Measurements from ENCODE around the gene GFRA1. TPM values are rescaled to one million over a fixed set of nuclear protein-coding genes. Genes with fewer than 3 reads are reported as not detected.

Gene GFRA1
- total and polyA plus RNA-seq, 5 donors: 2.7 to 8.3 (median 6.8) TPM

DNA sequence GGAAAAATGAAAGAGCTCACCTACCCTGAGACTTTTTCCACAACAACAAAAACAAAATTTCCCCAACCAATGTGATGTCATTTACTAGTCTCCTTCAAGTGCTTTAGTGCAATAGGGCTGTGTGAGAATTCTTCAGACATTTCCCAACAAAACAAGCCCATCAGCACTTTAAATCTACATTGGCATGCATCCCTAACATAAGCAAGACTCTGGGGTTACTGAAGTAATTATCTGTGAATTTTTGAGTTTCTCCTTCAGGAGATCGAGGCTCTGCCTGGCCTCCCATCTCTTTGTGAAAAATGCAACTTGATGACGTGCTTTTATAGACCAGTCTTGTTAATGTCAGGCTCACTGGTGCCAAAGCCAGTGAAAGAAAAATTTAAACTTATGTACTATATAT, 255.6 kb downstream of the GFRA1 start:
- no peak for DNase-seq
- WGBS: 57% methylated on average over 2 of the region's 2 CpGs
- ATAC-seq: no peak
- Histone ChIP-seq H3K4me3 (ENCODE audit: low read length) (no peak overlapping the region), H3K27me3 (ENCODE audit: control insufficient read depth, insufficient read depth) (no peaks in the 10 kb centered on the region), H3K4me1 (ENCODE audit: control insufficient read depth, insufficient read depth, low read length) (no peaks in the 10 kb centered on the region), H3K27ac (ENCODE audit: low read length) (no peak overlapping the region), H3K9me3 (ENCODE audit: control insufficient read depth, low read length) (no peaks in the 10 kb centered on the region)
- intact Hi-C loops (cut with DNase I): no loop called here

DNA sequence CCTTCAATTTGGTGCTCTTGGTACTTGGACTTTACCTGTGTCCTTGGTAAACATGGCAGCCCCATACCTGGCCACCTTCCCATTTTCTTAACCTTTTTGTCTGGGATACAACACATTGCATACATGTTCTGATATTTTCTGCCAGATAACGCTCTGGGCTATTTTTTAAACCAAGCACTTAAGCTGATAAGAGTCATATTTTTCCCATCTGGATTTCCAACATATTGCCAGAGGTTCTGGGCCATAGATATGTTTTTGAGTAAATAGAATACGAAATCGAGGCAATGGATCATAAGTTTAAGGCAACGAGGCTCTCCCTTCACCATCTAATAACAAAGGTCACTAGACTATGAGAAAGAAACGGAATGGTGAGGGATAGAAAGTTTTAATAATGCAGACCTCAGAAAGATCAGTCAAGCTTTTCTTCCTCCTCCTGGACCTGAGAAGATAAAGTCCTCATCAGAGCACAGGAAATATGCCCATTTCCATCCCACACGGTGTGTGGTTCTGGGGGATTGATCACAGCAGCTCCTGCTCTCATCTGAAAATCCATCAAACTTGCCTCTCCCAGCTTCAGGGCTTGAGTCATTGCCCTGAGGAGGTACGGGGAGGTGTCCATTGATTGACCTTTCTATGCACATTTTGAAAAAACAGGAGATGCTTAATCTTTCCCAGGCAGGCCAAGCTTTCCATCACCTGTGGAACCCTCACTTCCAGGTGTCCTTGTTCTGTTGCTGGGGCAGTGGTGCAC, 257.2 kb downstream of the GFRA1 start:
- no peaks in the 10 kb centered on the region for H3K27me3 ChIP-seq (ENCODE audit: control insufficient read depth, insufficient read depth)
- 58% methylated on average over 7 of the region's 7 CpGs for WGBS
- DNase-seq: no peak
- ATAC-seq: no peak
- intact Hi-C loops (cut with DNase I): no loop called here
- H3K9me3 ChIP-seq (ENCODE audit: control insufficient read depth, low read length): no peaks in the 10 kb centered on the region
- H3K4me3 ChIP-seq (ENCODE audit: low read length): no peak overlapping the region
- H3K27ac ChIP-seq (ENCODE audit: low read length): no peak overlapping the region
- H3K4me1 ChIP-seq (ENCODE audit: control insufficient read depth, insufficient read depth, low read length): no peaks in the 10 kb centered on the region

DNA sequence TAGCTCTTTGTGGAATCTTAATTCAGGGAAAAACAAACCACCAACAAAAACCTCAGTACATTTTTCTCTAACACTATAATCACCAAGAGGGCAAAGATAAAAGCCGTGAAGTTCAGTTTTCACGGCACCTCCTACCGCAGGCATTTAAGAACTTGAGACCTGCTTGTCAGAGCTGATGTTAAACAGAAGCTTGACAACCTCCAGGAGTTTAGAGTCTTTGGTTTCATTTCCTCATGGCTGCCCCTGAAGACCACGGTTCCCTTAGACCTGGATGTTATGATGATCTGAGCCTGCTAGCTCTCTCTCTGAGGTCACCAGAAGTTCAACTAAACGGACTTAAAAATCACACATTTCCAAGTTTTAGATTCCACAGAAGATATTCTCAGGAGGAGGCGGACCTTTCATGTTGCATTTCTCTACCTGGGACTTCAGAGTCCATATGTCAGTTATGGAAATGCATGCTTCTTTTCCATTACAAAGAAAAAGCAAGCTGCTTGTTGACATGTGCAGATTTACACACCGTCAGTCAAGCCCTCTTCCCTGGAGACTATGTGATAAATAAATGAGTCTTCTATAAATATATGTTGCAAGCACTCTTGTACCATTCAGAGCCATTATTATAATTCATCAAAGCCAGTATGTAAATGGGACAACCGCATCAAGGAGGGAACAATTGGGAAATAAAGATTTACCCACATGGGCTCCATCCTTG, 258.0 kb downstream of the GFRA1 start:
- DNase-seq: no peak
- Histone ChIP-seq H3K4me3 (ENCODE audit: low read length) (no peak overlapping the region), H3K4me1 (ENCODE audit: control insufficient read depth, insufficient read depth, low read length) (no peaks in the 10 kb centered on the region), H3K27ac (ENCODE audit: low read length) (no peak overlapping the region), H3K27me3 (ENCODE audit: control insufficient read depth, insufficient read depth) (no peaks in the 10 kb centered on the region), H3K9me3 (ENCODE audit: control insufficient read depth, low read length) (no peaks in the 10 kb centered on the region)
- intact Hi-C loops (cut with DNase I): no loop called here
- 30% methylated on average over 8 of the region's 8 CpGs for WGBS
- no peak for ATAC-seq

DNA sequence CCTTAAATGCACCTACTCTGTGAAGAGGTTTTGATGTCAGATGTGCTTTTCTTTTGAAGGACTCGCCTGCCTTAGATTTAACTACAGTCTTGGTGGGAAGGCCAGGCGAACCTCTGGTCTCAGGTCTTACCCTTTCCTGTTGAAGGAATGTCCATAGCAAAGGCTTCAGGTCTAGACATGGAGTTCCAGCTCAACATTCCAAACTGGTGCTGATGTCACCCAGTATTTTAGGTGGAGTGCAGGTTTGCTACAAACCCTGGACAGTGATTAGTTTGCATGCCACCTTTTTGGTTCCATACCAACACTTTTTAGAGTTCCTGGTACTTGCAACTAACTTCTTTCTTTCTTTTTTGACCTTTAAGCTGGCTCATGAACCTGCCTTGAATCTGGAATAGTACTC, 258.7 kb downstream of the GFRA1 start:
- Histone ChIP-seq H3K27ac (ENCODE audit: low read length) (no peak overlapping the region), H3K4me1 (ENCODE audit: control insufficient read depth, insufficient read depth, low read length) (no peaks in the 10 kb centered on the region), H3K9me3 (ENCODE audit: control insufficient read depth, low read length) (no peaks in the 10 kb centered on the region), H3K4me3 (ENCODE audit: low read length) (no peak overlapping the region), H3K27me3 (ENCODE audit: control insufficient read depth, insufficient read depth) (no peaks in the 10 kb centered on the region)
- intact Hi-C loops (cut with DNase I): no loop called here
- WGBS: 85% methylated on average over 2 of the region's 2 CpGs
- ATAC-seq (no peak), DNase-seq (no peak)

DNA sequence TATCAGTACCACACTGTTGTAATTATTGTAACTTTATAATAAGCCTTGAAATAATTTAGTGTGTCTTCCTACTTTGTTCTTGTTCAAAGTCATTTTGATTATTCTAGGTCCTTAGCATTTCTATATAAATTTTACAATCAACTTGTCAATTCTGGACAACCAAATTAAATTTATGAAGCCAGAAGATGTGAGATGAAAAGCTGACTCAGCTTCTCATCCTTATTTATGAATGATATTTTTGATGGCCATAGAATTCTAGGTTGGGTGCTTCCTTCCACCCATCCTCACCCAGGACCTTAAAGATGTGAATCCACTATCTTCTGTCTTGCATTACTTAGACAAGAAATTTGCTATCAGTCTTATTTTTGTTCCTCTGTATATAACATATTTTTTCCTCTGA, 261.1 kb downstream of the GFRA1 start:
- H3K27ac ChIP-seq (ENCODE audit: low read length): no peak overlapping the region
- ATAC-seq (no peak), DNase-seq (no peak)
- intact Hi-C loops (cut with DNase I): no loop called here
- no peaks in the 10 kb centered on the region for H3K9me3 ChIP-seq (ENCODE audit: control insufficient read depth, low read length)
- no peaks in the 10 kb centered on the region for H3K27me3 ChIP-seq (ENCODE audit: control insufficient read depth, insufficient read depth)
- no peaks in the 10 kb centered on the region for H3K4me1 ChIP-seq (ENCODE audit: control insufficient read depth, insufficient read depth, low read length)
- H3K4me3 ChIP-seq (ENCODE audit: low read length): no peak overlapping the region

DNA sequence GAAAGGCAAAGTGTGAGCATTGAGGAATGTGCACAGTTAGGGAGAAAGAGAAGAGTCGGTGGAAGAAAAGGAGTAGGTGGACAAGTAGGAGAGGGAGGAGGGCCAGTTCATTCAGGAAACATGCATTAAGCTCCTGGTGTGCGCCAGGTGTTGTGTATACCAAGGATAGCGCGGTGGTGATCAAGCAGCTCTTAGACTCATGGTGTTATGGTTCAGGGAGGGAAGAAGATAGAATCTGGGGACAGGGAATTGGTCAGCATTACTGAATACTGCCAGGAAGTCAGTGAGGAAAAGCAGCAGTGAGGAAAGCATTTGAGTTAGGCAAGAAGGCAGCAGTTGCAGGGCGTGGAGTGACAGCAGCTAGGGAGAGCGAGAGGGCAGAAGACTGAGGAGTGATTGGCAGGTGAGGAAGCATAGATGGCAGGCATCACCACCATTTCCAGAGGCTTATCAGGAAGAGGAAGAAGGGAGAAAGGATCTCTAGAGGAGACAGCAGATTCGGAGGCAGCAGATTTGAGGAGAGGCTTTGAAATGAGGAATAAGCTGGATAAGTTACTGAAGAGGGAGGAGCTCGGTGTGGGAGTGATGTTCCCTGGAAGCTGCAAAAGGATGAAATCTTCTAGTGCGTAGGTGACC, 265.6 kb downstream of the GFRA1 start:
- Histone ChIP-seq H3K4me1 (ENCODE audit: control insufficient read depth, insufficient read depth, low read length) (no peaks in the 10 kb centered on the region), H3K9me3 (ENCODE audit: control insufficient read depth, low read length) (no peaks in the 10 kb centered on the region), H3K4me3 (ENCODE audit: low read length) (no peak overlapping the region), H3K27me3 (ENCODE audit: control insufficient read depth, insufficient read depth) (no peaks in the 10 kb centered on the region), H3K27ac (ENCODE audit: low read length) (no peak overlapping the region)
- ATAC-seq (peak in 1 of 2 donors; percentile 26), DNase-seq (no peak)
- WGBS: 60% methylated on average over 9 of the region's 9 CpGs
- intact Hi-C loops (cut with DNase I): no loop called here

Other genes with a start within 250 kb of the GFRA1 start
- gene CCDC172, start 51.2 kb upstream of the GFRA1 start, total RNA-seq: not detected
- gene CCDC172, start 51.2 kb upstream of the GFRA1 start, polyA plus RNA-seq: not detected
- not detected for gene PNLIPRP3, start 154.6 kb upstream of the GFRA1 start, total RNA-seq
- gene PNLIPRP3, start 154.6 kb upstream of the GFRA1 start, polyA plus RNA-seq: not detected